GDM1 (cell line): ENCODE measurements around the gene ZMAT5.

Experiments used
- DNase-seq: peaks from one replicate; lab custom pipeline; 2025; lab: John Stamatoyannopoulos, UW

ZMAT5 gene

DNA sequence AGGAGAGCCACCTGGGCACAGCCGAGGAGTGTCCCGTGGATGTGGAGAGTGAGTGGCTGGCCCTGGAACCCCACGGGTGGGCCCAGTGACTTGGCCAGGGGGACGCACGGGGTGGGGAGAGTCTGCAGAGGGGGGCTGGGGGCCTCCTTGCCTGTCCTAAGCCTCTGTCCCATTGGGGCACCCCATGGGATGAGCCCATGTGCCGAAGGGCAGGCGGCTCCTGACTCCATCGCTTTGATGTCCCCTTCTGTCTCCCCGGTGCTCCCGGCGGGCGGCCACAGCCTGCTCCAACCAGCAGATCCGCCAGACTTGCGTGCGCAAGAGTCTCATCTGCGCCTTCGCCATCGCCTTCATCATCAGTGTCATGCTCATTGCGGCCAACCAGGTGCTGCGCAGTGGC lies 37.6 kb downstream of the ZMAT5 start:
- no peak for DNase-seq

DNA sequence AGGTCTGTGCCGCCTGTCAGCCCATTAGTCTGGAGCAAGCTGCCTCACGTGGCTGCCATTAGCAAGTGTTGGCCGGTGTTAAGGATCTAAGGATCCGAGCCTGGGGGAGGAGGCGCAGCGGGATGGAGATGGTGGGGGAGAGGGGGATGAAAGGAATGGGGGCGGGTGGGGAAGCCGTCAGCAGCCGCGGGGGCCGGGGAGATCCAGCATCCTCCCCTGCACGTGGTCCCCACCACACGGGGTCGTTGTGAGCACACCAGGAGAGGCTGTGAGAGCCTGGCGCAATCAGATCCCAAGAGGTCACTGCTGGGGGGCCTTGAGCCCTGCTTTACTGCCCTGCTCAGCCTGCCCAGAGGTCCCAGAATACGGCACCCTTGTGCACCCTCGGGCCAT lies 39.7 kb downstream of the ZMAT5 start:
- no peak for DNase-seq

DNA sequence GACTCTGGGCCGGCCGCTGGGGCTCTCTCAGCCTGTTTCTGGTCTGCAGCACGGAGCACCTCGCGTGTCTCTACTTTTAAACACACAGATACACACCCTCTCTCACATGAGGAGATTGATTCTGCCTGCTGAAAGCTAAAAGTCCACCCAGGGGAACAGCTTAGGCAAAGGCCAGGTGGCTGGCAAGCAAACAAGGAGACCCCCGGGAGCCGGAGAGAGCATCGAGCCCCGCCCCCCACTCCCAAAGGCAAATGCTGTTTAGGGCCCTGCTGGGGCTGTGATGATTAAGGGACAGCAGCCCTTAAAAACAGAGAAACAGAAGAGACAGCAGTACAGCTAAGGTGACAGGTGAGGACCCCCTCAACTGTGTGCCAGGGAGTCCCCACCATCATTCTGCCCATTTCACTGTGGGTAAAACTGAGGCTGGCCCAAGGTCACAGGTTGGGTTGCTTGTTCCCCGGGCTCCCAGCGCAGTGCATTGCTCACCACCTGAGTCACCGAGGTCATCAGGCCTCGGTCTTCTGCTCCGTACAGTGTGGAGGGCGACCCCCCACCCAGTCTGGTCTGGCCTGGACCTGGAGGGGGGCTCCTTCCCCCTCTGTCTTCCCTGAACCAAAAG lies 40.2 kb downstream of the ZMAT5 start:
- no peak for DNase-seq

DNA sequence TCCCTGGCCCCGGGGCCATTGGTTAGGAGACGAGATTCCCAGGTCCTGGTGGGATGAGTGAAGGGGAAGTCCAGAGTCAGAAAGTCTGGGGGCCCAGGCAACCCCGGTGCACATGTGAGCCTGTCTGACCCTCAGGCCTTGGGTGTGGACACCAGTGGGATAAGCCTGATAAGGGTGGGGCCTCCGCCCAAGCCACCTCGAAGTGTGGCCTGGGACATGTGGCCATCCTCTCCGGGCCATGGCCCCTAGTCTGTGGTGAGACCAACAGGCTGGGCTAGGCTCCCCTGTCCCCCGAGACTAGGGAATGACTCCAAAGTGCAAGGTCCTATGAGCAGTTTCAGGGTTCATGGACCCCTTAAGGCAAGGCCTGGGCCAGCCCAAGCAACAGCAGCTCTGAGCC lies 40.7 kb downstream of the ZMAT5 start:
- no peak for DNase-seq

DNA sequence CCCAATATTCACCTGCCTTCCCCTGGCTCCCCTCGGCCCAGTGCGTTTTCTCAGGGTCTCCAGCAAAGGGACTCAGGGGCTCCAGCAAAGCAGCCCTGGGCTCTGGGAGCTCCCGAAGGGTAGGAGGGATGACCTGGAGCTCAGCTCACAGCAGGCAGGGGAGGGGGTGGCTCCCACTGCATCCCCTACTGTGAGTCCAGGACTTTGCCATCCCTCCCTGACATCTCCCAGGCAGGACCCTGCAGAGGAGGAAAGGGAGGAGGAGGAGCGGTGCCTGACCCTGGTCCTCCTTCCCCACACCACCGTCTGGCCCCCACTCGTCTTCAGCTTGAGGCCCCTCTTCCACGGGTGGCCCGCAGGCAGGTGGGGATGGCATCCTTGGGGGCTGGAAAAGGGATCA lies 42.0 kb downstream of the ZMAT5 start:
- DNase-seq, result no peak

DNA sequence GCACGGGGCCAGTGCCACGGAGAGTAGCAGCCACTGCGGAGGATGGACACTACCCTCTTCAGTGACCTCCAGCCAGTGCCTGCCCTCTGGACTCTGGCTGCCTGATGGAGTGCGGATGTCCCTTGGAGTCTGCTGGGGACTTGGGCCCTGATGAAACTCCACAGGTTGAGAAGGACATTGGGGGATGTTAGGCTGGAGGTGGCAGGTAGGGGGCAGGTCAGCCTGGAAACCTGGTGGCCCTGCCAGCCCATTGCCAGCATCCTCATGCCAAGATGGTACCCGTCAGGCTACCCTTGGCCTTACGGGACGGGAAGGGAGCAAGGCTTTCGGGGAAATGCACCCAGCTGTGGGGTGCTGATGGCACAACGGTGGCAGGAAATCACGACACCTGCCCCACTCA lies 43.0 kb downstream of the ZMAT5 start:
- DNase-seq, result no peak

DNA sequence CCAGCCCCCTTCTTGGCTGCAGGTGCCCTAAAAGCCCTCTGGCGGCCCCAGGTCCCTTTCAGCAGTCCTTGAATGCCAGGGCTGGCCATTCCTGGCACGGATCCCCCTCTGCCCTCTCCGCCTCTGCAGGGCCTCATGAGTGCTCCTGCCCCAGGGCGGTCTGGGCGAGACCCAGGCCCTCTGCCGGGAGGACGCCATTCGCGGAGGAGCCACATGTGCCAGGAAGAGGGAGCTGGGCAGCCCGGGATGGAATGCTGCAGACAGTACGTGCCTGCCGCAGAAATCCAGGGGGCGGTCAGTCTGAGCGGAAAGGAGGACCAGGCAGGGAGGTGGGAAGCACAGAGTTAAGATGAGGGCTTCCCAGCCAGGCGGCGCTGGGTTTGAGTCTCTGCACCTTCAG lies 44.2 kb downstream of the ZMAT5 start:
- DNase-seq, result no peak

DNA sequence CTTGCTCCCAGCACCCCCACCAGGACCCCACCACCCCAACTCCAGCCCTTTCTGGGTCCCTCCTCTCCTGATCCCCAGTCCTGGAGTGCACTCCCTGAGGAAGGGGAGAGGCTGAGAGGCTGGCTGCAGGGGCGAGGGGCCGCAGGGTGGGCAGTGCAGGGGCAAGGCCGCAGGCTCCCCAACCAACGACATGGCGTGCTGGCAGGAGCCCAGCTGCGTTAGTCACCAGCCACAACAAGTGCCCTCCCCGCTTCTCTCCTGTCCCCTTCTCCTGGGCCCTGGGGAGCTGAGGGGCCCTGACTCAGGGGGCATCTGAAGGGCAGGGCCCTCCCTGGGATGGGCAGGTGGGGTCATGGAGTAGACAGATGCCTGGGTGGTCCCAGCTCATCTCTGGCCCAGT lies 44.7 kb downstream of the ZMAT5 start:
- no peak for DNase-seq

DNA sequence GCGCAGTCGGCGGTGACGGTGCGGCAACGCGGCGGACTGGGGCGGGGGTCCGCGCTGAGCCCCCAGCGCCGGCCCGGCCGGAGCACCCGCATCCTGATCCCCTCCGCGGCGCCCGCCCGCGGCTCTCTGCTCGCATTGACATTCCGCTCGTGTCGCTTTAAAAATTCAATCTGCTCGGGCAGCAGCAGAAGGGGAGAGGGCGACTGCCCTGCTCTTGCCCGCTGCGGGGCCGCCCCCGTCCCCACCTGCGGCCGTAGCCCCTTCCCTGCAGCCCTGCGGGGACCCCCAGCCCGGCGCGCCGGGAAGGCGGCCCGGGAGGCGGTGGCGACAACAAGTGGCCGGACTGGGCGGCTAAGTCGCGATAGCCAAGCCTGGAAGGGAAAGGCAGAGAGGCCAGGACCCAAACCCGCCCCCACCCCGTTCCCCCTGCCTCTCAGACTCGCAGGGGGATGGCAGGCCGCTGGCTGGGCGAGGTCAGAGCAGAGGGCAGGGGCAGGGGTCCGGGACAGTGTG lies 45.9 kb downstream of the ZMAT5 start:
- no peak for DNase-seq

DNA sequence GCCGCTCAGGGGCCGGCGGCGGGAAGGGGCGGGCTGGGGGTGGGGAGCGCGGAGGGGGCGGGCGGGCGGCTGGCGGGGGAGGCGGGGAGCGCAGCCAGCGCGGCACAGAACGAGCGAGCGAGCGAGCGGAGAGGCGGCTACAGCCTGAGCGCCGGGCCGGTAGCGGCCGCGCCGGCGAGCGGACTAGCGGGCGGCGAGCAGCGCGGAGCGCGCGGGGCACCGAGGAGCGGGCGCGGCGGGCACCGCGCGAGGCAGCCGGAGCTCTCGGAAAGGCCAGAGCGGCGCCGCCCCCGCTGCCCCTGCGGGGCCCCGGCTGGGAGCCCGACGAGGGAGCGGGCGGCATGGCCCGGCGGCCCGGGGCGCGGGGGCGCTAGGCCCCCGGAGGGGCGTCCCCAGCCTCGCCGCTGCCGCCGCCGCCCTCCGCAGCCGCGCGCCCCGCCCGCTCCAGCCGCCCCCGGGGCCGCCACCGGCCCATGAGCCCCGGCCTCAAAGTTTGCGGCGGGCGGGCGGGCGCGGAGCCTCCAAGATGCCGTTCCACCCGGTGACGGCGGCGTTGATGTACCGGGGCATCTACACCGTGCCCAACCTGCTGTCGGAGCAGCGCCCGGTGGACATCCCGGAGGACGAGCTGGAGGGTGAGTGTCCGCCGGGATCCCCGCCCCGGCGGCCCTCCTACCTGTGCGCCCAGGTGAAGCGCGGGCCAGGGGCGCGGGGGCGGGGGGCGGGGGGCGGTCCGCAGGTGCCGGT lies 46.7 kb downstream of the ZMAT5 start, which contains the start of gene CABP7:
TSS of gene CABP7 (plus strand) at position 105 of the 747 bp plus-strand sequence. CDS start at position 527, 422 bp downstream.
- no peak for DNase-seq

DNA sequence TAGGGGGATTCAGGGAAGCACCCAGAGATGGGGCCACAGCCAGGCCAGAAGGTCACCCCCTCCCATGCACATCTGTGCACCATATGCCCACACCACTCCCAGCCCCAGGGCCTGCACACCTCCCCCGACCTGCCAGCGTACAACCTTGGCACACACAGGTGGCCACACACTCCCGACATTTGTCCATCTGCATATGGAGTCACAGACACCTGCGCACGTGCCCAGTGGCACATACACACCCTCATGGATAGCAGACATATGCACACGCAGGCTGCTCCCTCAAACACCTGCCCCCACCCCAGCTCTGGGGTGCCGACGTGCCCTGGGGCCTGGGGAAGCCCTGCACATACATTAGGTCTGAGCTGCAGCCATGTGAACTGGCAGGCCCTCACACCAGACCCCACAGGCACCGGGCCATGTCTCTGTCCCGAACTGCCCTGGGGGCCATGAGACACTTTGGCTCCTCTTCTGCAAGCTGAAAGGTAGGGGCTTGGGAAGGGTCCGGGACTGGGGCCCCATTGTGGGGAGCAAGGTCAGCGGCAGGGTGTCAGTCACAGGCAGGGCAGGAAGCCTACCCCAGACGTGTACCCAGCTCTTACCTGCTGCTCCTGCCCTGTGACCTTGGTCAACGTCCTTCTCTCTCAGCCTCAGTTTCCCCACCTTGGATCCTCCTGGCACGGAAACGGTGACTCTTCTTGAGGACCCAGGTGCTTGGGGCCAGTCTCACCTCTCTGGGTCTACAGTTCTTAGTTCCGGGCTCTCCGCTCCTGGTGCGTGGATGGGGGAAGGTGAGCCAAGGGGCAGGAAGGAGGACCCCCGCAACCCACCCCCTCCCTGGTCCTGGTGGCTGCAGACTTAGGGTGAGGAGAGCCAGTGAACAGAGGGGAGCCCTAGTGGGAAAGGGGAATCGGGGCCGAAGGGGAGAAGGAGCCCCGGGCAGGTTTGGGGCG lies 47.6 kb downstream of the ZMAT5 start:
- DNase-seq, result no peak

DNA sequence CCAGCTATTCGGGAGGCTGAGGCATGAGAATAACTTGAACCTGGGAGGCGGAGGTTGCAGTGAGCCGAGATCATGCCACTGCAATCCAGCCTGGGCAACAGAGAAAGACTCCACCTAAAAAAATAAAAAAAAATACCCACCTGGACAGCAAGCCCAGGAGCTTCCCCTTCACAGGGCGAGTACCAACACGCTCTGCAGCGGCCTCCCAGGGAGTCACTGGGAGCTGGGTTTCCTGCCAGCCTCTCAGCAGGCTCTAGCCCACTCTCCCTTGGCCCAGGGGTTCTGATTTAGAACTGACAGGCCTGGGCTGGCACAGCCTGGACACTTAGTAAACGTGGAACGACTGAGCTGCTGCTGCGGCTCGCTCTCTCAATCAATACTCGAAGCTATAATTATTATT lies 49.0 kb downstream of the ZMAT5 start:
- DNase-seq, result no peak

DNA sequence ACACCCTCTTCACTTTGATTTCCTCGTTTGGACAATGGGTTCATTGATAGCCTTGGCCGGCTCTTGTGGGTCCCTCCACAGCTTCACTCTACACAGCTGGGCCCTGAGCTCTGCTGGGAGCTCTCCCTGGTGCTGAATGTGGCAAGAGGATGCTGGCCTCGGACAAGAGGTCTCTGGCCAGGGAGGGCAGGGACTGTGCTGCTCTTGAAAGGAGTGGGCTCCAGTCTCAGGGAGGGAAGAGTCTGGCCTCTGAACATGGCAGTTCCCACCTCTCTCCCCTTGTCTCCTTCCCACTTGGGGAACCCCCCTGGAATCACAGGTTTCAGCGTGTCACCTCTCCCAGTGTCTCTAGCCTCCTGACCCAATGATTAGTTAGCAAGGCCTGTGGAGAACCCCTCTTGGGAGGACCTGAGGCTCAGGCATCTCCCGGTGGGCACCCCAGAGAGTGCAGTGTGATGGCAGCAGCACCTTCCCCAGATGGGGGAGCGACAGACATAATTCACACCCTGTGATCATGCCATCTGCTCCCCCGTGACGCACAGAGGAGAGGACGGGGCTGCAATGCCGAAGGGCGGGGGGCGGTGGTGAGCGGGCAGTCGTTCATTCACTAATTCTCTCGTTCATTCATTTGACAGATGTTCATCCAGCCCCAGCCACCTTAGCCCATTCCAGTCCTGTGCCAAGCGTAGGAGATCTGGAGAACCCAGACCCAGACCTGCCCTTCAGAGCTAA lies 49.8 kb downstream of the ZMAT5 start:
- DNase-seq, result peak; percentile 19

DNA sequence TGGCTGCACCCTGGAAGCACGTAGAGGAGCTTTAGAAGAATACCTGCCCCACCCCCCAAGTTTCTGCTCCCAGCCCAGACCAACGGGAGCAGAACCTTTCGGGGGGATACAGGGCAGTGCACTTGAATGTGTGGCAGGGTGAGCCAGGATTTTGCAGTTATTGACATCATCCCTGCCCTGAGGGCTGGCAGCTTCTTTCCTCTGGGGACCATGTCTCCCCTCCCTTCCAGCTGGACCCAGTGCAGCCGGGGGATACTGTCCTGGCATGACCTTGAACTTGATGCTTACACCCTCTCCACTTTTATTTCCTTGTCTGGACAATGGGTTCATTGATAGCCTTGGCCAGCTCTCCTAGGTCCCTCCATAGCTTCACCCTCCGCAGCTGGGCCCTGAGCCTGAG lies 51.1 kb downstream of the ZMAT5 start:
- DNase-seq, result no peak

DNA sequence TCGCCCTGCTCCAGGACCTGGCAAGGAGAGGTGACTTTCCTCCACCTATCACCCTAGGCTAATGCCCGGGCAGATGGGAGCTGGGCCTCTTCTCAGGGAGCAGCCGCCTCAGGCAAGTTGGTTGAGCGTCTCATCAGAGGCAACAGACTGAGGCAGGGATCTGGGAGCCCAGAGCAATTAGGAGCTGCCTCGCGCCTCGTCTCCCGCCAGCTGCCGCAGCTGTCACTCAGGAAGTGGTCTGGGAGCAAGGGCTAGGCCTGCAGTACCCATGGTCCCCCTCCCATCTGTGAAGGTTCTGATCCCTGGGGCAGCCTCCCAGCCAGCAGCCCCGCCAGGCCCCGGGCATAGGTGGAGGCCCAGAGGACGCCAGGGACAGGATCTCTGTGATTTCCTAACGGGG lies 51.6 kb downstream of the ZMAT5 start:
- no peak for DNase-seq

DNA sequence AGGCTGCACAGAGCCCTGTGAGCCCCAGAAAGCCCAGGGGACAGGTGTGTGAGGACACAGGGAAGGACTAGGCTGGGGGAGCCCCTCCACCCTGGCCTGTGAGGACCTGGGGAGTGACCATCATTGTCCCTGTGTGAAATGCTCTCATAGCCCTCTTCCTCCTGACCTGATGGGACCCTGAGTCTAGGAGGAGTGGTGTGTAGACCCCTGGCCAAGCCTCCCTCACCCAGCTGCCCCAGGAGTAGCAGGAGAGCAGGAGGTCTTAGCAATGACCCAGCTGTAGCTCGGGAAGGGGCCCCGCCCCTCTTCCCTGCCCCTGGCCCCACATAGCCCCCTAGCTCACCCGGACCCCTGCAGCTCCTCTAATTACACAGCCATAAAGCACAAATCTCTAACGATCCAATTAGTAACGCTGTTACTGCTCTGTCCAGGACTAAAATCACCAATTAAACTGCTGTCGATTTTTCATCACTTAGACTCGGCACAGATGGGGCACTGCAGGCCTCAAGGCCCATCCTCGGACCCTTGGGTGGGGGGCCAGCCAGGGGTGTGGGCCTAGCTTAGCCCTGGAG lies 53.6 kb downstream of the ZMAT5 start:
- no peak for DNase-seq

DNA sequence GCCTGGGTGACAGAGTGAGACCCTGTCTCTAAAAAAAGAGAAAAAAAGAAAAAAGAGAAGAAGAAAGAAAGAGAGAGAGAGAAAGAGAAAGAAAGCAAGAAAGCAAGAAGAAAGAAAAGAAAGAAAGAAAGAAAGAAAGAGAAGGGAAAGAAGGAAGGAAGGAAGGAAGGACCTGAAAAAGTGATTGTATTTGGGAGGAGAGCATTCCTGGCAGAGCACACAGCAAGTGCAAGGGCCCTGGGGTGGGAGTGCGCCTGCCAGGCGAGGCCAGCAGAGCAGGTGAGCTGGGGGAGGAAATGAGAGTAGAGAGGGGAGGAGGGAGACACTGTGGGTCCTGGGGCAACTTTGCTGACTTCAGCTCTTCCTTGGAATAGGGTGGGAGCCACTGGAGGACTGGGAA lies 54.7 kb downstream of the ZMAT5 start:
- DNase-seq, result no peak

DNA sequence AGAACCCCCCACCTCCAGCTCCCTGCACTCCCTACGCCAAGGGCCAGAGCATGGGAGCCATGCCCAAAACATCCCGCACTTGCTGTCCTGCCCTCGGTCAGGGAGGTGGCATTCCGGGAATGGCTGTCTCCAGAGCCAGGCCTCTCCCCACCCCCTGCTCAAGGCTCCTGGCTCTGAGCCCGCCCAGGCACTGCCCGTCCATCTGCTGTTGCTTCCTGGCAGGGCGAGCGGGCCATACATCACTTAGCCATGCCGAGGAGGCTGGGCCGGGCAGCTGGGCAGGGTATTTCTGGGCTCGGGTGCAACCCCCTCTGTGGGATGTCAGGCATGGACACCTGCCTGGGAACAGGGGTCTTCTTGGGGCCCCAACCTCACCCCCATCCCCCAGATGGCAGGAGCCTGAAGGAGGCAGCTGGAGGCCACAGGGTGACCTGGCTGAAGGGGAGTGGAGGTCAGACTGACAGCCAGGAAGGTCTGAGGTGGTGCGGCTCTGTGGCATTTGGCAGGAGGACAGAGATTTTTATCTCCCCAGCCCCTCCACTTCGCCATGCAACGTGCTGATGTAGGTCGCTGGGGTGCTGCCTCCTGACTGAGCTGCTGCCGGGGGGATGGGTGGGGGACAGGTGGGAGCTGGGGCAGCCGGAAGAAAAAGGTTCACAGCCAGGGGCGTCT lies 55.7 kb downstream of the ZMAT5 start:
- no peak for DNase-seq

DNA sequence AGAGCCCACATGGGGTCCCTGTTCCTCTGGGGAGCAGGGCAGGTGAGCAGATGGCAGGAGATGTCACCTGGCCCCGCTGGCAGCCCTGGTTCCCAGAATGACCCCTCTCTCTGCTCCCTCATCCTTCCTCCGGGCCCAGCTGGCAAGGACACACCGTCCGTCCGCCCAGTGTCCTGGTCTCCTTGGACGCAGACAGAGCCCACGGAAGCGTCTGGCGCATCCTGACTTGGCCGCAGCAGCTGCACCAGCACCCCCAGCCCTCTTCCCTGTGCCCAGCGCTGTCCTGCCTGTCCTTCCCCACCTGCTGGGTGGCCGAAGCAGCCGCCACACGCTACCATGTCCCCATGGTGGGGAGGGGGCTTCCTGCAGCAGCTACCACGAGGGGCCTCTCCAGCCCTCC lies 56.6 kb downstream of the ZMAT5 start:
- DNase-seq, result no peak

DNA sequence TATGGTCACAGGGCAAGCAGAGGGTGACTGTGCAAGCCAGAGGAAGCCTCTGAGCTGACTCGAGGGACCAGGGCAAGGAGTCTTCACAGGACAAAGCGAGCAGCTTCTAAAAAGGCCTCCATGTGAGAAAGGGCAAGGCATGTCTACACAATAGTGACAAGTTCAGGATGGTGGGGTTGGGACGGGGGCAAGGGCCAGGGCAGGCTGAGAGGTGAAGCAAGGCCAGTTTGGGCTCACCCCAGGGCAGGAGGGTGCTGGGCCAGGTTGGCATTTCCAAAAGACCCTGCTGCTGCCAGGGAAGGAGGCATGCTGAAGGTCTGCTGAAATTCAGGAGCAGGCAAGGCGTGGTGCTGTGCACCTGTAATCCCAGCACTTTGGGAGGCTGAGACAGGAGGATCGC lies 59.3 kb downstream of the ZMAT5 start:
- no peak for DNase-seq

DNA sequence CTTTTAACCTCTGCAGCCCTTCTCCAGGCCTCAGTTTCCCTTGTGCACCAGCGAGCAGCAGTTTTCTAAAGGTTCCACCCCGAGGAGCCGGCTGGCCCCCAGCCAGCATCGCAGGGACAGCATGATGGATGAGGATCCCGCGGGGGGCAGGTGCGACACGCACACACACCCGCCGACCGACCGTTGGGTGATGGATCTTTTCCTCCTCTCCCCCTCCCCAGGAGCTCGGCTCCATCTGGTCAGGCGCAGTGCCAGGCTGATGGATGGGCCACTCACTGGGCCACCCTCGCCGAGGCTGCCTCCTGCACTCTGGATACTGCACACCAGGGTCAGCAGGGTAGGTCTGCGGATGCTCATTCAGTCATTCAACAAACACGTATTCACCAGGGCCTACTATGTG lies 59.8 kb downstream of the ZMAT5 start:
- no peak for DNase-seq
